DOHH2 (cell line): ENCODE results near the gene MGMT.

Source experiments
- H3F3A ChIP-seq: fragments of 200-600 bp; sonication (generic), shearing (Covaris generic); 2 replicates; pipeline ENCODE4 v1.6.0; 2016; ENCODE audit warnings: antibody characterized with exemption, mild to moderate bottlenecking; ENCODE audit not compliant: control insufficient read depth, insufficient read depth
- H3K27ac ChIP-seq: fragments of 200-600 bp; sonication (generic); 2 replicates; pipeline ENCODE4 v1.5.1; 2014; ENCODE audit warnings: low read depth, mild to moderate bottlenecking, low read length, moderate library complexity
- H3K27me3 ChIP-seq: fragments of 200-600 bp; sonication (generic); 2 replicates; pipeline ENCODE4 v1.6.1; 2014; ENCODE audit warnings: mild to moderate bottlenecking, low read length, mixed read lengths; ENCODE audit not compliant: control insufficient read depth
- H3K36me3 ChIP-seq: fragments of 200-600 bp; sonication (generic); 2 replicates; pipeline ENCODE4 v1.6.1; 2014; ENCODE audit warnings: mild to moderate bottlenecking, low read length, moderate library complexity, mixed read lengths; ENCODE audit not compliant: control insufficient read depth
- H3K4me1 ChIP-seq: fragments of 200-600 bp; sonication (generic); 2 replicates; pipeline ENCODE4 v1.6.1; 2014; ENCODE audit warnings: mild to moderate bottlenecking, low read length, mixed read lengths; ENCODE audit not compliant: control insufficient read depth
- H3K4me2 ChIP-seq: fragments of 200-600 bp; sonication (generic); 2 replicates; pipeline ENCODE4 v1.6.0; 2014; ENCODE audit warnings: mild to moderate bottlenecking, low read length, moderate library complexity
- H3K4me3 ChIP-seq: fragments of 200-600 bp; sonication (generic); 2 replicates; pipeline ENCODE4 v1.5.1; 2014; ENCODE audit warnings: mild to moderate bottlenecking, low read length, mixed read lengths
- H3K79me2 ChIP-seq: fragments of 200-600 bp; sonication (generic); 2 replicates; pipeline ENCODE4 v1.6.1; 2014; ENCODE audit warnings: mild to moderate bottlenecking, low read length, mixed read lengths; ENCODE audit not compliant: control insufficient read depth
- H3K9me2 ChIP-seq: fragments of 200-600 bp; sonication (generic); replicated peaks from 2 replicates; pipeline ENCODE4 v1.6.1; 2014; ENCODE audit warnings: mild to moderate bottlenecking, low read length, mixed read lengths; ENCODE audit not compliant: control insufficient read depth
- H3K9me3 ChIP-seq: fragments of 200-600 bp; sonication (generic); 2 replicates; pipeline ENCODE4 v1.6.1; 2014; ENCODE audit warnings: antibody characterized with exemption, low read length, mixed read lengths; ENCODE audit not compliant: control insufficient read depth, insufficient read depth
- H4K20me1 ChIP-seq: fragments of 200-600 bp; sonication (generic); 2 replicates; pipeline ENCODE4 v1.6.0; 2014; ENCODE audit warnings: low read depth, mild to moderate bottlenecking, antibody characterized with exemption, low read length, moderate library complexity; ENCODE audit not compliant: control insufficient read depth, insufficient read depth
- EZH2phosphoT487 ChIP-seq: fragments of 200-600 bp; sonication (generic); IDR thresholded peaks from 2 replicates; pipeline ENCODE4 v1.6.1; 2017; ENCODE audit warnings: borderline replicate concordance, mild to moderate bottlenecking, antibody characterized with exemption, low read length, moderate library complexity, mixed read lengths
- TF ChIP-seq, protein P1 (sequence below): fragments of 200-600 bp; sonication (generic); IDR thresholded peaks from one replicate; pipeline ENCODE4 v1.5.1; 2014; ENCODE audit warnings: antibody characterized with exemption, mild to moderate bottlenecking, low read depth, low read length; ENCODE audit not compliant: poor library complexity, severe bottlenecking

Gene MGMT

DNA sequence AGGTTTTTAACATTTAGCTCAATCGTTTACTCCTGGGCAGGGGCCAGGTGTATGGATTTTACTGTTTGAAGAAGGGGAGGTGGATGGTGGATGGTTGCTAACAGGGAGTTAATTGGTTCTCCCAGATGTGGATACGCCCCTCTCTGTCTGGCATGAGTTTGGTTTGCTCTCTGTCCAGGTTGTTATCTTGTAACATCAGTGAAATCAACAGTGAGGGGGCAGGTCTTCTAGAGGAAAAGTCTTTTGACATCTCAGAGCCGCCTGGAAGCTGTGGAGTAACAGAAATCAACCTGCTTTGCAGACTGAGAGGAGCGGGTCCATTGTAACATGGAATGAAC lies 243.4 kb downstream of the MGMT start:
- no peaks in the 10 kb centered on the region for H3K4me1 ChIP-seq
- TF ChIP-seq, protein P1, sequence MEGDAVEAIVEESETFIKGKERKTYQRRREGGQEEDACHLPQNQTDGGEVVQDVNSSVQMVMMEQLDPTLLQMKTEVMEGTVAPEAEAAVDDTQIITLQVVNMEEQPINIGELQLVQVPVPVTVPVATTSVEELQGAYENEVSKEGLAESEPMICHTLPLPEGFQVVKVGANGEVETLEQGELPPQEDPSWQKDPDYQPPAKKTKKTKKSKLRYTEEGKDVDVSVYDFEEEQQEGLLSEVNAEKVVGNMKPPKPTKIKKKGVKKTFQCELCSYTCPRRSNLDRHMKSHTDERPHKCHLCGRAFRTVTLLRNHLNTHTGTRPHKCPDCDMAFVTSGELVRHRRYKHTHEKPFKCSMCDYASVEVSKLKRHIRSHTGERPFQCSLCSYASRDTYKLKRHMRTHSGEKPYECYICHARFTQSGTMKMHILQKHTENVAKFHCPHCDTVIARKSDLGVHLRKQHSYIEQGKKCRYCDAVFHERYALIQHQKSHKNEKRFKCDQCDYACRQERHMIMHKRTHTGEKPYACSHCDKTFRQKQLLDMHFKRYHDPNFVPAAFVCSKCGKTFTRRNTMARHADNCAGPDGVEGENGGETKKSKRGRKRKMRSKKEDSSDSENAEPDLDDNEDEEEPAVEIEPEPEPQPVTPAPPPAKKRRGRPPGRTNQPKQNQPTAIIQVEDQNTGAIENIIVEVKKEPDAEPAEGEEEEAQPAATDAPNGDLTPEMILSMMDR, result no peak
- no peak for TF ChIP-seq EZH2phosphoT487
- H3K4me2 ChIP-seq, result no peak overlapping the region
- no peaks in the 10 kb centered on the region for H3K36me3 ChIP-seq
- H3F3A ChIP-seq, result no peaks in the 10 kb centered on the region
- H4K20me1 ChIP-seq, result no peaks in the 10 kb centered on the region
- H3K4me3 ChIP-seq, result no peak overlapping the region
- H3K27ac ChIP-seq, result no peak overlapping the region
- no peaks in the 10 kb centered on the region for H3K9me3 ChIP-seq
- H3K27me3 ChIP-seq, result no peaks in the 10 kb centered on the region
- H3K9me2 ChIP-seq, result no peaks in the 10 kb centered on the region
- no peaks in the 10 kb centered on the region for H3K79me2 ChIP-seq

DNA sequence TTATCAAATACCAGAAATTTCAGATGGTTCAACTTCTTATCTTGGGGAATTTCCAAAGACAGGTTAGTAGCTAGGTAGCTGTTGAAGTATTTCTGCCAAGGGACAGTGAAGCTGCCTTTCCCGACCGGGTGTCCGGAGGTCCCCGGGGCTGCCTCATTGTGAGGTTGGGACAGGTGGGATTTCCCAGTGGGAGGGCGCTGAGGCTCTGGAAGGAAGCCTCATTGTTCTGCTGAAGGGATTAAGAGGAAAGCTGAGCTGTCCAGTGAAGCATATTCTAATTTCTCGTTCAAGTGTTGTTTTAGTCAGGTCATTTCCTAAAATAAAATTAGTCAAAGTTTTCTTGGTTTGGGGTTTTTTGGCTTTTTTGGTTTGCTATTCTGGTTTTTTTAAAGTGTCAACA lies 244.2 kb downstream of the MGMT start:
- no peaks in the 10 kb centered on the region for H3K4me1 ChIP-seq

DNA sequence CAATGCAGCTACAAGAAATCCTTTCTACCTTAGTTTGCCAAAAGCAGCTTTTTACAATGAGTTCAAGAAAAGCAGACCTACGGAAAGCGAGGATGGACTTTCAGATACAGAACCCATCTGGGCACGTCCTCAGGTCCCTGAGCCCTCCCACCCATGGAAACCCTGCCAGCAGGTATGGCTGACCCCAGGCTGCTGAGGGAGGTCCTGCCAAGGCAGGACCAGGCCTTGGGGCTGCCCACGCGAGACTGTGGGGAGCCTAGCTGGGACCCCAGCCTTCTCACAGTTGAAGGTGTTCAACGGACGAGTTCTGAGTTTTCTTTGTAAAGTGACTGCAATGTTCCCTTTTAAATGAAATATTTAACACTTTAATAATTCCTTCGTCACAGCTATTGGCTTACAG lies 245.0 kb downstream of the MGMT start:
- Histone ChIP-seq H4K20me1 (no peaks in the 10 kb centered on the region), H3K4me3 (no peak overlapping the region), H3K4me2 (no peak overlapping the region), H3K36me3 (no peaks in the 10 kb centered on the region), H3K9me3 (no peaks in the 10 kb centered on the region), H3K79me2 (no peaks in the 10 kb centered on the region), H3K27ac (no peak overlapping the region), H3K9me2 (no peaks in the 10 kb centered on the region), H3F3A (no peaks in the 10 kb centered on the region), H3K27me3 (no peaks in the 10 kb centered on the region), H3K4me1 (no peaks in the 10 kb centered on the region)
- TF ChIP-seq EZH2phosphoT487, result no peak
- TF ChIP-seq, protein P1, result no peak

More for the DNA sequence above, 244.2 kb downstream of the MGMT start:
- H3K9me2 ChIP-seq, result no peaks in the 10 kb centered on the region
- H3F3A ChIP-seq, result no peaks in the 10 kb centered on the region
- H3K79me2 ChIP-seq, result no peaks in the 10 kb centered on the region
- no peak overlapping the region for H3K4me3 ChIP-seq
- no peak overlapping the region for H3K4me2 ChIP-seq
- no peaks in the 10 kb centered on the region for H3K9me3 ChIP-seq
- H3K36me3 ChIP-seq, result no peaks in the 10 kb centered on the region
- TF ChIP-seq, protein P1, result no peak
- no peak for TF ChIP-seq EZH2phosphoT487
- no peak overlapping the region for H3K27ac ChIP-seq
- H3K27me3 ChIP-seq, result no peaks in the 10 kb centered on the region
- no peaks in the 10 kb centered on the region for H4K20me1 ChIP-seq
